AG09319 (cell line): ENCODE results near the gene CCDC33.

Experiments
- DNase-seq: peaks from one replicate; pipeline ENCODE4 v3.0.0-alpha.2; 2010; ENCODE audit warnings: low read depth; ENCODE audit errors: extremely low read depth
- CTCF ChIP-seq: IDR thresholded peaks from 2 replicates; pipeline ENCODE4 v1.5.1; 2011; ENCODE audit warnings: low read depth, mild to moderate bottlenecking, inconsistent platforms, low read length, moderate library complexity

CCDC33 gene

DNA sequence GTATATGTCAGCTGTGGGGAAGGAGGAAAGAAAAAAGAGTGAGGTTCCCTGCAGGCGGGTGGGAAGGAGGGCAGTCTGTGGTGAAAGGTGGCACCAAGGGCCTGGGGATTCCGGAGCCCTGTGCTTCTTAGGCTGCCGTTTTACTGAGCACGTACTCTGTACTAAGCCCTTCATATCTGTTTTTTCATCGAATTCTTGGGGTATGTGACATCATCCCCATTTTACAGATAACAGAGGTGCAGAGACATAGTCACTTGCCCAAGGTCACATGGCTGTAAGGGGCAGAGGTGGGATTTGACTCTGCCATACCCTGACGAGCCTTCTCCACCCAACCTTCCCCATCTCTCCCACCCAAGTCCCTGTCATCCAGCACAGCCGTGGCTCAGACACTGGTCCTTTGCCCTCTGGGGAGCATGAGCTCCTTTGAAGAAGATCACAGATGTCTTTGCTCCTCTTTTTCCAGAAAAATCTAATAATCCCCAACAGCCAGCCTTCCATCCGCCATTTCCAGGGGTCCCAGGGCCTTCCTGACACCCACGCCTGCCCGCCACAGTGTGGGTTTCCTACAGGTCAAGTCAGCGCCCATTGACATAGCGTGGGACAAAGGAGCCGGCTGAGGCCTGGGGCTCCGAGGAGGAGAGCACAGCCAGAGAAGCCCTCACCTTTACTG, 107.1 kb downstream of the CCDC33 start:
- TF ChIP-seq CTCF: no peak
- no peak for DNase-seq

DNA sequence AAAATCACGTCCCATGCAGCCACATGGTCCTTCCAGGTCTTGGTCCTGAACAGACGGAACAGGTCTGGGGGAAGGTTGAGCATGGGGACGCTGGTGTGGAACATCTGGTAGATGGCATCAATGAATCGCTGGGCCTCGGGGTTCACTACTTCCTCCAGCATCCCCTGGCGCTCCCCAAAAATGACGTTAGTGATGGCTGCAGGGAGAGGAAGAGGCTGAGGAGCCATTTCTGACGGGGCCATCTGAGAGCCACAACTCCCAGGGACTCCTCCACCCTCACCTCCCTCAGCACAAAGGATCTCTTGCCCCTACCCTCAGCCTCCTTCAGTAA, 107.6 kb downstream of the CCDC33 start:
- DNase-seq: no peak
- TF ChIP-seq CTCF: no peak

GRCh38 chr15:74345051-74345450, 108.9 kb downstream of the CCDC33 start:
- no peak for TF ChIP-seq CTCF
- no peak for DNase-seq

- no peak for DNase-seq
- TF ChIP-seq CTCF: no peak
Measured at GRCh38 chr15:74347757-74348250, 111.7 kb downstream of the CCDC33 start.

- DNase-seq: no peak
- no peak for TF ChIP-seq CTCF
Measured at GRCh38 chr15:74349241-74349778, 113.2 kb downstream of the CCDC33 start.

GRCh38 chr15:74350295-74351275, 114.5 kb downstream of the CCDC33 start:
- DNase-seq: no peak
- no peak for TF ChIP-seq CTCF

DNA sequence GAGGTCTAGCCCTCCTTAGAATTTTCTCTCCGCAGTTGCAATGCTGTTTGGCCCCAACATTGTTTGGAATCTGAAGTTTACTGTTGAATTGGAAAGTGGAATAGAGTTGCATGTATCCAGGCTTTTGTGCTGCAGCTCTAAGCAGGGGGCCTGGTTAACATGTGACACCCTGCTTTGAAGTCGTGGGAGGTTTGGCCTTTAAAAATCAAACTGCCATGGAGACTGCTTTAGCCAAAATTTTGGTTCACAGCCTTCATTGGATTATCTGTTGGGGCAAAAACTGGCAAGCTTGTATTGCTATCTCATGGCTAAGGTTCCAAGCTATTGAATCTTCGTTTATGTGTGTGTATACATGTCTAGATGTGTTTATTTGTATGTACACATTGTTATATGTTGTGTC, 115.5 kb downstream of the CCDC33 start:
- DNase-seq: no peak
- no peak for TF ChIP-seq CTCF
